ENCODE data around the gene RNF152.

Gene RNF152

GRCh38 chr18:61892683-61893308 is at the start of gene RNF152:
Gene RNF152, minus strand, starts transcription at chr18:61893007. Its CDS starts 76,544 bp downstream, at chr18:61816463.
- H3K9me2 ChIP-seq (ENCODE audit: low read depth, low read length): no peaks in the 10 kb centered on the region
- TF ChIP-seq EZH2 (IDR thresholded peaks at IDR 0.05; ENCODE audit: borderline replicate concordance, low read length) (no peak), CTCF (IDR thresholded peaks at IDR 0.05; ENCODE audit: low read length) (no peak)
- H4K20me1 ChIP-seq (ENCODE audit: insufficient read depth, low read length): no peaks in the 10 kb centered on the region
- H3K9me3 ChIP-seq (ENCODE audit: low read length): no peaks in the 10 kb centered on the region
- peaks cover 10% of the 10 kb centered on the region for H3K4me1 ChIP-seq (ENCODE audit: insufficient read depth, low read length, severe bottlenecking)
- peak within 1 kb of the TSS; percentile 88 for H3K4me2 ChIP-seq (ENCODE audit: low read length)
- no peaks in the 10 kb centered on the region for H3K79me2 ChIP-seq (ENCODE audit: insufficient read depth, low read length)
- peak within 1 kb of the TSS; percentile 52; the same call in 1 of the 2 replicates for H3K9ac ChIP-seq (ENCODE audit: low read length)
- no peaks in the 10 kb centered on the region for H3F3A ChIP-seq (ENCODE audit: insufficient read depth, low read length)
- peak within 1 kb of the TSS; percentile 67 for H3K4me3 ChIP-seq (ENCODE audit: low read depth, low read length, poor library complexity, severe bottlenecking)
- H2AFZ ChIP-seq (ENCODE audit: low read length): no peak within 1 kb of the TSS
- H3K27me3 ChIP-seq (ENCODE audit: insufficient read depth, low read length): no peaks in the 10 kb centered on the region
- no peak within 1 kb of the TSS for H3K27ac ChIP-seq (ENCODE audit: low read depth, low read length, poor library complexity, severe bottlenecking)
- no peaks in the 10 kb centered on the region for H3K36me3 ChIP-seq (ENCODE audit: insufficient read depth, low read length)

- no peak overlapping the region for H3K9ac ChIP-seq (ENCODE audit: low read length)
- H4K20me1 ChIP-seq (ENCODE audit: insufficient read depth, low read length): no peaks in the 10 kb centered on the region
- H3K4me3 ChIP-seq (ENCODE audit: low read depth, low read length, poor library complexity, severe bottlenecking): no peak overlapping the region
- no peaks in the 10 kb centered on the region for H3K4me1 ChIP-seq (ENCODE audit: insufficient read depth, low read length, severe bottlenecking)
- no peak overlapping the region for H2AFZ ChIP-seq (ENCODE audit: low read length)
- TF ChIP-seq CTCF (IDR thresholded peaks at IDR 0.05; ENCODE audit: low read length): no peak
- TF ChIP-seq EZH2 (IDR thresholded peaks at IDR 0.05; ENCODE audit: borderline replicate concordance, low read length): no peak
- H3K9me3 ChIP-seq (ENCODE audit: low read length): no peaks in the 10 kb centered on the region
- no peaks in the 10 kb centered on the region for H3K36me3 ChIP-seq (ENCODE audit: insufficient read depth, low read length)
- no peaks in the 10 kb centered on the region for H3K9me2 ChIP-seq (ENCODE audit: low read depth, low read length)
- H3K4me2 ChIP-seq (ENCODE audit: low read length): no peak overlapping the region
- H3F3A ChIP-seq (ENCODE audit: insufficient read depth, low read length): no peaks in the 10 kb centered on the region
- no peaks in the 10 kb centered on the region for H3K79me2 ChIP-seq (ENCODE audit: insufficient read depth, low read length)
- H3K27ac ChIP-seq (ENCODE audit: low read depth, low read length, poor library complexity, severe bottlenecking): no peak overlapping the region
- H3K27me3 ChIP-seq (ENCODE audit: insufficient read depth, low read length): no peaks in the 10 kb centered on the region
These were observed 49.2 kb upstream of the RNF152 start for GRCh38 chr18:61941948-61942471.

GRCh38 chr18:61939046-61939674 is 46.4 kb upstream of the RNF152 start:
- H4K20me1 ChIP-seq (ENCODE audit: insufficient read depth, low read length): no peaks in the 10 kb centered on the region
- no peaks in the 10 kb centered on the region for H3F3A ChIP-seq (ENCODE audit: insufficient read depth, low read length)
- no peak overlapping the region for H3K9ac ChIP-seq (ENCODE audit: low read length)
- H3K79me2 ChIP-seq (ENCODE audit: insufficient read depth, low read length): no peaks in the 10 kb centered on the region
- H3K9me2 ChIP-seq (ENCODE audit: low read depth, low read length): no peaks in the 10 kb centered on the region
- H3K4me3 ChIP-seq (ENCODE audit: low read depth, low read length, poor library complexity, severe bottlenecking): no peak overlapping the region
- H3K4me1 ChIP-seq (ENCODE audit: insufficient read depth, low read length, severe bottlenecking): no peaks in the 10 kb centered on the region
- no peak overlapping the region for H3K27ac ChIP-seq (ENCODE audit: low read depth, low read length, poor library complexity, severe bottlenecking)
- TF ChIP-seq CTCF (IDR thresholded peaks at IDR 0.05; ENCODE audit: low read length) (no peak), EZH2 (IDR thresholded peaks at IDR 0.05; ENCODE audit: borderline replicate concordance, low read length) (no peak)
- no peak overlapping the region for H3K4me2 ChIP-seq (ENCODE audit: low read length)
- H2AFZ ChIP-seq (ENCODE audit: low read length): no peak overlapping the region
- H3K36me3 ChIP-seq (ENCODE audit: insufficient read depth, low read length): no peaks in the 10 kb centered on the region
- no peaks in the 10 kb centered on the region for H3K27me3 ChIP-seq (ENCODE audit: insufficient read depth, low read length)
- no peaks in the 10 kb centered on the region for H3K9me3 ChIP-seq (ENCODE audit: low read length)
